ENCODE data around the gene LONRF2. TPM values are rescaled to one million over a fixed set of nuclear protein-coding genes. Genes with fewer than 3 reads are reported as not detected.

LONRF2 gene
- total RNA-seq, 1 experiment from 2014 or later = 2.7 TPM

GRCh38 chr2:100352521-100352920 is 30.2 kb upstream of the LONRF2 start:
- no peak overlapping the region for H2BK20ac ChIP-seq (ENCODE audit: low read depth, low read length, poor library complexity, severe bottlenecking)
- Mint-ChIP-seq H3K27ac (no peak overlapping the region), H3K9me3 (peaks cover 16 to 19% of the 10 kb centered on the region in 2 experiments), H3K27me3 (ENCODE audit: low read depth) (peaks cover 1% of the 10 kb centered on the region; the same call in 1 of the 2 replicates), H3K4me3 (no peak overlapping the region), H3K4me1 (peaks cover 17 to 21% of the 10 kb centered on the region in 2 experiments), H3K36me3 (ENCODE audit: insufficient read depth in 1 of 3, low read depth in 3 of 3) (peaks cover 0 to 19% (median 5%) of the 10 kb centered on the region in 3 experiments; a peak in 5 of 7 replicates)
- H4K91ac ChIP-seq (ENCODE audit: insufficient read length, low read depth, low read length) = no peak overlapping the region
- no peaks in the 10 kb centered on the region for H3K79me1 ChIP-seq (ENCODE audit: insufficient read depth, low read depth, low read length, poor library complexity, severe bottlenecking)
- no peak overlapping the region for H2AFZ ChIP-seq (ENCODE audit: low read length)
- no peak overlapping the region for H4K5ac ChIP-seq (ENCODE audit: insufficient read length, low read depth, low read length)
- no peak overlapping the region for H3K4ac ChIP-seq (ENCODE audit: low read depth, low read length)
- WGBS (ENCODE audit: extremely low coverage, insufficient read length, low lambda C conversion rate) = no CpG with 5 or more reads among the region's 7 CpGs
- H2BK12ac ChIP-seq (ENCODE audit: insufficient read length, low read depth, low read length) = no peak overlapping the region
- H3K23ac ChIP-seq (ENCODE audit: insufficient read length, low read depth, low read length) = no peak overlapping the region
- H2BK5ac ChIP-seq (ENCODE audit: insufficient read length, low read length) = no peak overlapping the region
- no peaks in the 10 kb centered on the region for H3K79me2 ChIP-seq (ENCODE audit: insufficient read depth, low read length)
- H2BK15ac ChIP-seq (ENCODE audit: low read depth, low read length) = no peak overlapping the region
- no peaks in the 10 kb centered on the region for H3K23me2 ChIP-seq (ENCODE audit: insufficient read length, low read depth, low read length, poor library complexity, severe bottlenecking)
- H2AK5ac ChIP-seq (ENCODE audit: insufficient read length, low read length) = no peak overlapping the region
- no peak overlapping the region for H3K56ac ChIP-seq (ENCODE audit: insufficient read length, low read depth, low read length)
- H2BK120ac ChIP-seq (ENCODE audit: low read depth, low read length, poor library complexity, severe bottlenecking) = no peak overlapping the region
- no peaks in the 10 kb centered on the region for H3K4me1 ChIP-seq (ENCODE audit: insufficient read depth, low read length)
- H3K27ac ChIP-seq (ENCODE audit: insufficient read length, low read depth, low read length) = no peak overlapping the region
- no peaks in the 10 kb centered on the region for H3K27me3 ChIP-seq (ENCODE audit: insufficient read depth, low read length)
- no peak overlapping the region for H4K8ac ChIP-seq (replicated peaks; ENCODE audit: insufficient read length, low read depth, low read length)
- H3K9ac ChIP-seq (ENCODE audit: extremely low read depth, insufficient read length, low read length) = no peak overlapping the region
- no peak overlapping the region for H3T11ph ChIP-seq (ENCODE audit: low read length)
- H3K4me2 ChIP-seq (ENCODE audit: insufficient read depth, insufficient read length, low read length) = no peak overlapping the region
- no peak overlapping the region for H3K14ac ChIP-seq (ENCODE audit: insufficient read depth, low read length)
- no peaks in the 10 kb centered on the region for H4K20me1 ChIP-seq (ENCODE audit: control insufficient read depth, insufficient read depth, insufficient read length)
- TF ChIP-seq CTCF (conservative IDR thresholded peaks at IDR 0.05) = no peak
- no peaks in the 10 kb centered on the region for H3K9me3 ChIP-seq (ENCODE audit: control insufficient read depth, low read depth, low read length)
- no peak for DNase-seq
- H3K18ac ChIP-seq (ENCODE audit: insufficient read length, low read depth, low read length) = no peak overlapping the region

Measured in H9 (cell line).